GM21360 (cell line): ENCODE results near the gene MYRIP.
"Not testable (repeated sequence)": the region's sequence is repeated elsewhere in the genome, so short reads cannot be mapped to it uniquely, and the experiment has no call there.

Experiments
- ATAC-seq: cut with Tn5 transposase; IDR thresholded peaks from one replicate; pipeline ENCODE4 v1.9.1; 2021; ENCODE audit warnings: mild to moderate bottlenecking, moderate library complexity; ENCODE audit not compliant: unreplicated experiment

Gene MYRIP

GRCh38 chr3:39809181-39809994 is at the start of gene MYRIP:
Gene MYRIP (plus strand): TSS chr3:39809609. CDS start chr3:39900817, 91,208 bp downstream.
- ATAC-seq, result peak; percentile 80

- ATAC-seq, result no peak
These were observed 49.1 kb upstream of the MYRIP start for GRCh38 chr3:39760325-39760724.

- no peak for ATAC-seq
These were observed 46.8 kb upstream of the MYRIP start for GRCh38 chr3:39762537-39763070.

- no peak for ATAC-seq
These were observed 46.0 kb upstream of the MYRIP start for GRCh38 chr3:39763390-39763789.

- ATAC-seq, result no peak
These were observed 43.8 kb upstream of the MYRIP start for GRCh38 chr3:39765575-39765974.

- ATAC-seq, result no peak
These were observed 43.0 kb upstream of the MYRIP start for GRCh38 chr3:39766433-39766832.

- not testable (repeated sequence) for ATAC-seq
These were observed 42.5 kb upstream of the MYRIP start for GRCh38 chr3:39766909-39767308.

- not testable (repeated sequence) for ATAC-seq
These were observed 31.2 kb upstream of the MYRIP start for GRCh38 chr3:39778168-39778567.

- ATAC-seq, result no peak
These were observed 29.7 kb upstream of the MYRIP start for GRCh38 chr3:39779511-39780230.

- no peak for ATAC-seq
These were observed 29.1 kb upstream of the MYRIP start for GRCh38 chr3:39780352-39780751.

- ATAC-seq, result no peak
These were observed 28.4 kb upstream of the MYRIP start for GRCh38 chr3:39781025-39781424.

- no peak for ATAC-seq
These were observed 27.8 kb upstream of the MYRIP start for GRCh38 chr3:39781632-39782031.

GRCh38 chr3:39783680-39784079 is 25.7 kb upstream of the MYRIP start:
- no peak for ATAC-seq

GRCh38 chr3:39784922-39785321 is 24.5 kb upstream of the MYRIP start:
- ATAC-seq, result no peak

- no peak for ATAC-seq
These were observed 21.1 kb upstream of the MYRIP start for GRCh38 chr3:39788128-39788883.

GRCh38 chr3:39791603-39792002 is 17.8 kb upstream of the MYRIP start:
- ATAC-seq, result no peak

- ATAC-seq, result no peak
These were observed 14.5 kb upstream of the MYRIP start for GRCh38 chr3:39794880-39795279.

GRCh38 chr3:39801216-39801615 is 8.2 kb upstream of the MYRIP start:
- no peak for ATAC-seq

- not testable (repeated sequence) for ATAC-seq
These were observed 6.9 kb upstream of the MYRIP start for GRCh38 chr3:39802486-39802885.

GRCh38 chr3:39803956-39804355 is 5.5 kb upstream of the MYRIP start:
- ATAC-seq, result no peak

GRCh38 chr3:39804951-39805350 is 4.5 kb upstream of the MYRIP start:
- no peak for ATAC-seq
